Effector memory CD8-positive, alpha-beta T cell (primary cell): ENCODE data around the gene CACNA2D3.

Source experiments
- ATAC-seq: fragments of 150-1000 bp; cut with Tn5 transposase; replicated peaks from 2 replicates; pipeline ENCODE4 v1.10.0; 2021; ENCODE audit warnings: mild to moderate bottlenecking, moderate library complexity
- DNase-seq, 3 experiments: peaks; one replicate each; pipeline ENCODE4 v3.0.0; 2021
- H3K27ac Mint-ChIP-seq, 2 donors: one replicate each; pipeline ENCODE4 v1.8.0; 2022; ENCODE audit warnings: mild to moderate bottlenecking in 2 of 2, mixed read lengths in 2 of 2, moderate library complexity in 2 of 2
- H3K27me3 Mint-ChIP-seq, 2 donors: one replicate each; pipeline ENCODE4 v1.8.0; 2022; ENCODE audit warnings: mixed read lengths in 2 of 2
- H3K36me3 Mint-ChIP-seq: one replicate; pipeline ENCODE4 v1.8.0; 2022; ENCODE audit warnings: mild to moderate bottlenecking, moderate library complexity, mixed read lengths; ENCODE audit not compliant: insufficient read depth
- H3K4me1 Mint-ChIP-seq, 2 donors: one replicate each; pipeline ENCODE4 v1.8.0; 2022; ENCODE audit warnings: low read depth in 2 of 2, mixed read lengths in 2 of 2
- H3K4me3 Mint-ChIP-seq, 2 donors: one replicate each; pipeline ENCODE4 v1.8.0; 2022; ENCODE audit warnings: mild to moderate bottlenecking in 2 of 2, mixed read lengths in 2 of 2, moderate library complexity in 2 of 2
- H3K9me3 Mint-ChIP-seq, 2 donors: one replicate each; pipeline ENCODE4 v1.8.0; 2022; ENCODE audit warnings: mixed read lengths in 2 of 2

CACNA2D3 gene

DNA sequence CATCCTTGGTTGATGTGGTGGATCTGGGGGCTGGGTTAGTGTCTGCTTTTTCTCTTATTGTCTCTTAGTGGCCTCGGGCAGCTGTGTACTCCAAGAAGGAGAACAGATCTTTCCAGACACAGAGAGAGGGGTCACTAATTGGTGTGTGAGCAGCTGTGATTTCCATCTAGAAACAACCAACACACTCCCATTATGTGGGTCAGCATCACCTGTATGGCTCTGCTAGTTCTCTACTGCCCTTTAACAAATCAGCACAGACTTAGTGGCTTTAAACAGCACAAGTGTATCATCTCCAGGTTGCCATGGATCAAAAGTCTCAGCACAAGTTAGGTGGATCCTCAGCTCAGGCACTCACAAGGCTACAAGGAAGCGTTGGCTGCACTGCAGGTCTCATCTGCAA, 648.7 kb downstream of the CACNA2D3 start:
- DNase-seq: no peak
- ATAC-seq: no peak
- Mint-ChIP-seq H3K4me1 (no peaks in the 10 kb centered on the region), H3K4me3 (no peak overlapping the region), H3K27me3 (no peaks in the 10 kb centered on the region), H3K9me3 (peaks cover 2 to 7% of the 10 kb centered on the region in 2 donors), H3K36me3 (no peaks in the 10 kb centered on the region), H3K27ac (no peak overlapping the region)

DNA sequence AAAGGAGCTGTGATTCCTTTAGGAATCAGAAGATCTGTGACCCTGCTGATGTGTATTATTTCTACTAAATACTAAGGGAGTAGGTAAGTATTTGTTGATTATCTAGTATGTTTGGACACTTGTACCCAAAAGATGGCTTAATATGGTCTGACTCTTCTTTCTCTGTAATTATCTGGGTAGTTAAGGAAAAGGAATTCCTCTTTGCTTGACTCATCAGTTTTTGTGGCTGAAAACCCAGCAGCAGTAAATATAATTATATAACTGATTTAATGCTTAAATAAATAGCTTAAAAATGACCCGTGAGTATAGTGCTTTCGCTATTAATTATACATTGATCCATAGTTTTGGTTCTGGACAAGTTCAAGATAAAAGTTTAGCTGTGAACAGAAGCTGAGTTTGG, 649.7 kb downstream of the CACNA2D3 start:
- Mint-ChIP-seq H3K4me3 (no peak overlapping the region), H3K36me3 (no peaks in the 10 kb centered on the region), H3K27me3 (no peaks in the 10 kb centered on the region), H3K9me3 (peaks cover 4 to 17% of the 10 kb centered on the region in 2 donors), H3K27ac (no peak overlapping the region), H3K4me1 (peaks cover 0 to 3% of the 10 kb centered on the region in 2 donors)
- ATAC-seq: no peak
- DNase-seq: no peak

DNA sequence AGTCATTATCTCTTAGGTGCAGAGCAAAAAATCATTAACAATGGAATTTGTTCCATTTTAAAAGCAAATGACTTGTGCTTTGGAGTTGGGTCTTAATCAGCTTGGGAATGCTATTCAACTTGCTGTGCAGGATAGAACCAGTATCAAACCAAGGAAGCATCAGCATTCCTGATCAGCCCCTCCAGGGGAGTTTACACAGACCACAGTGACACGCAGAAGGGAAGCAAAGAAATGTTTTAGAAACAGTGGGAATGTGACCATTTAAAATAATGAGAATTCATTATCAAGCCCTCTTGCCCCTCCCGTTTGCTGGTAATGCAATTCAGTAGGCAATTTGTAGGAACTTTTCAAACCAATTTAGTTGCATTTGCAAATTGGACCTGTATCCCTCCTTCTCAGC, 650.4 kb downstream of the CACNA2D3 start:
- H3K4me3 Mint-ChIP-seq: no peak overlapping the region
- H3K36me3 Mint-ChIP-seq: no peaks in the 10 kb centered on the region
- H3K27me3 Mint-ChIP-seq: no peaks in the 10 kb centered on the region
- DNase-seq: no peak
- peaks cover 0 to 3% of the 10 kb centered on the region in 2 donors for H3K4me1 Mint-ChIP-seq
- no peak overlapping the region for H3K27ac Mint-ChIP-seq
- H3K9me3 Mint-ChIP-seq: peaks cover 4 to 17% of the 10 kb centered on the region in 2 donors
- ATAC-seq: no peak

DNA sequence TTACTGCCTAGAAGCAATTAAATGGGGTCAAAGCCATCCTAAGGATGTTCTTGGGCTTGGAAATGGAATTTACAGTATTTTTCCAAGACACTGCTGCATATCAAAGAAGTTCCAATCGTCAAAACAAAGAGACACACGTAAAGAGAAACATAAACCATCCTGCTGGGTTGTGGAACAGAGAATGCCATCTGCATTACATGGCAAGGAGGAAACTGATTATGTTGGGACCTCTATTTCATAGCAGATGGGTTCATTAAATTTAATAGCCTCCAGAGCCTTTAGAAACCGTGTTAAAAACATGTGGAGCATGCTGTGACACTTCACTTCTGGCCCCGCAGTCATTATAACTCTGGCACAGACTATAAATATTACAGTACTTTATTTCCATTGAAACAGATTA, 650.9 kb downstream of the CACNA2D3 start:
- ATAC-seq (no peak), DNase-seq (no peak)
- Mint-ChIP-seq H3K9me3 (peaks cover 4 to 17% of the 10 kb centered on the region in 2 donors), H3K36me3 (no peaks in the 10 kb centered on the region), H3K27me3 (no peaks in the 10 kb centered on the region), H3K27ac (no peak overlapping the region), H3K4me3 (no peak overlapping the region), H3K4me1 (peaks cover 0 to 3% of the 10 kb centered on the region in 2 donors)

DNA sequence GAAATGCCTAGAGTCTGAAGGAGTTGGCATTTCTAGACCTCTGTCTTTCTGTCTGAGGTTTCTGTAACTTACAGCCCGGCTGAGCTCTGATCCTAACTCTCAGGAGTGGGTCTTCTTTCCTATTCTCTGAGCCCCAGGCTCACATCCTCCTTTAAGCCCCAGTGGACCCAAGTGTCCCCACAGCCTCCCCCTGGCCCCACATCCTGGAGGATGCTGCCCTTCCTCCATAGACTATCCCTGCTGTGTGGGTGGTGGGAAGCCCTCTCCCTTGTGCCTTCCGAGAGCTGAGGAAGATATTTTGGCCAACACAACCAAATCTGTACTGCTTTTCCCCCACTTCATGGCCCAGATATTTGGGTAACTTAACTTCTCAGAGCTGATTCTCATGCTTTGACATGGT, 654.2 kb downstream of the CACNA2D3 start:
- Mint-ChIP-seq H3K4me3 (no peak overlapping the region), H3K4me1 (peaks cover 0 to 3% of the 10 kb centered on the region in 2 donors), H3K27me3 (no peaks in the 10 kb centered on the region)

DNA sequence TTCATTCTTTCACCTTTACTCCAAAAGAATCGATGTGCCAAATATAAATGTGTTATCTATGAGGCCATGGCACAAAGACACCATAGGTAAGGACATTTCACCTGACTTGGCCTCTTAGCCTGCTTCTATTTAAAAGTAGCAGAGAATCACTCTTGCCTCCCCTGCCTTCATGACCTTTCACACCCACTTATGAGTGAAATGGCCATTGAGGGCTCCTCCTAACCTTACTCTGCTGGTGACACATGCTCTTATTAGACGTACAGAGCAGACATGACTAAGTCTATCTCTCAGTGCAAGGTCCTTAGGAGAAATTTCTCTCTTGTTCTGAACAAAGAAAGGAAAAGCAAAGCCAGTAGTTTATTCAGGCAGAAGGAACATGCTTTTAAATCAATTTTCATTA, 654.8 kb downstream of the CACNA2D3 start:
- ATAC-seq (no peak), DNase-seq (no peak)
- Mint-ChIP-seq H3K9me3 (peaks cover 2 to 24% of the 10 kb centered on the region in 2 donors), H3K4me1 (peaks cover 0 to 3% of the 10 kb centered on the region in 2 donors), H3K27me3 (no peaks in the 10 kb centered on the region), H3K4me3 (no peak overlapping the region), H3K27ac (no peak overlapping the region), H3K36me3 (peaks cover 2% of the 10 kb centered on the region)

More for the DNA sequence above, 654.2 kb downstream of the CACNA2D3 start:
- Mint-ChIP-seq H3K27ac (no peak overlapping the region), H3K9me3 (peaks cover 2 to 24% of the 10 kb centered on the region in 2 donors), H3K36me3 (peaks cover 2% of the 10 kb centered on the region)
- ATAC-seq (no peak), DNase-seq (no peak)

DNA sequence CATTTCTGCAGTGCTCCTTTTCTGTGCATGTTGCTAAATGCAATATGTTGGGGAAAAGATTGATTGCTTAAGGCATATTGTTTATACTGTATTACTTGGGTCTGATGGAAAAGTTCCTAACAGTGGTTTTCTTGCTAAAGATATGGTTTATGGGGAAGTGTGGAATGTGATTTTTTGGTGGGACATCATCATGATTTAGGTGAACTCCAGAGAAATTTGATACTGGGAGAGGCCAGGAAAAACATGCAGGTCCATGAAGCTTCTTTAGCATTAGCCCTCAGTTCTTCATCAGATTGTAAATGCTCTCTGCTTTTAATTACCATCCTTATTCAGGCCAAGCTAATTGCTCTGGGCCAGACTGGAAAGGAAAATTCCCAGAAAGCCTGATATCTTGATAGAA, 658.0 kb downstream of the CACNA2D3 start:
- Mint-ChIP-seq H3K9me3 (peaks cover 2 to 24% of the 10 kb centered on the region in 2 donors), H3K27me3 (no peaks in the 10 kb centered on the region), H3K27ac (no peak overlapping the region), H3K4me3 (no peak overlapping the region), H3K36me3 (peaks cover 2% of the 10 kb centered on the region), H3K4me1 (peaks cover 0 to 3% of the 10 kb centered on the region in 2 donors)
- ATAC-seq: no peak
- no peak for DNase-seq

DNA sequence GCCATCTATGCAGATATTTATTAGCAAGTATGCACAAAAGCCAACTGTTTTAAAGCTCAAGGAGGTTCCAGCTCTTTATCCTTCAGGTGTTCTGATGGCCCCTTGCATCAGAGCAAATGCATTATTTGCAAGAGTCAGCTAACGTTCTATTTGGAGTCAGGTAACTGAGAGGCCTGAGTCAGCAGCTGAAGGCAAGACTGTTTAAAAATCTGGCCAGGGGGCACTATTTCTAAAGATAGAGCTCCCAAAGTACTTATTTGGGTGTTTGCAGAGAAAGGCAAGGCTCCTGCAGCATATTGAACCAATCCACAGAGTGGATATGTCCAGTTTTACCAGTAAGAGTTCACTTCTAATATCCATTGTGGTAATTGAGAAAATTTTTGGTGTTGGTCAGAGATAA, 659.4 kb downstream of the CACNA2D3 start:
- no peaks in the 10 kb centered on the region for H3K27me3 Mint-ChIP-seq
- H3K4me1 Mint-ChIP-seq: no peaks in the 10 kb centered on the region
- H3K27ac Mint-ChIP-seq: no peak overlapping the region
- DNase-seq (no peak), ATAC-seq (no peak)
- peaks cover 2% of the 10 kb centered on the region for H3K36me3 Mint-ChIP-seq
- H3K9me3 Mint-ChIP-seq: peaks cover 0 to 10% of the 10 kb centered on the region in 2 donors
- H3K4me3 Mint-ChIP-seq: no peak overlapping the region

DNA sequence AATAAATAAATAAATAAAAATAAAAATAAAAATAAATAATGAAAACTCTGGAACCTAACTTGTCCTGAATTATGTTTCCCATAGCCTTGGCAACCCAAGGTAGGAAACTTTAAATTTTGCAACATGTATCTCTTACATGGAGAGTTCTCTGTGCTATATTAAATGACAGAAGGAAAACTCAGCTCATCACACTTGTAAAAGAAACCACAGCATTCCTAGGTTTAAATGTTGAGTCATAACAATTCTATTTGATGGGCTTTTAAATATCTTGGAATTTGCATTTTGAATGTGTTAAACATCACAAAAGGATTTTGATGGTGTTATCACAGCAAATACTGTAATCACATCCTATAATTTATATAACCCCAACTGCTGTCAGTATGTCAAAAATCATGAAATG, 661.3 kb downstream of the CACNA2D3 start:
- ATAC-seq (no peak), DNase-seq (no peak)
- Mint-ChIP-seq H3K36me3 (peaks cover 2% of the 10 kb centered on the region), H3K27ac (no peak overlapping the region), H3K27me3 (no peaks in the 10 kb centered on the region), H3K4me1 (no peaks in the 10 kb centered on the region), H3K9me3 (peaks cover 0 to 7% of the 10 kb centered on the region in 2 donors), H3K4me3 (no peak overlapping the region)

DNA sequence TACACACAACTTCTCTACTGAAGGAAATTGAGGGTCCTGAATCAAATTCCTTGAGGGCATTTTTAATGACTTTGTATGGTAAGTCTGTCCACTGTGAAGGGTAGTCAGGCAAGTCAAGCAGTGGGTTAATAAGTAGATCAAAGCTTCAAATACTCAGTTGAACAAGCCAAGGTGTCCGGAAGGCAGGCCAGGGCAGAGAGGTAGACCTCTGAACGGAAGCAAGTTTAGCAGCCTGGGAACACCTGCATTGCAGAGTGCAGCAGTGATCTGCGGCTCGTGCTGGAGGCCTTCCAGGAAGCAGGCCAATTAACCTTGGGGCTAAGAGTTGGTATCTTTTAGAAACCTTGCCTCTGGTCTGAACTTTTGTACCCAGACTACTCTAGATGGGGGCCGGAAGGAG, 661.7 kb downstream of the CACNA2D3 start:
- Mint-ChIP-seq H3K36me3 (peaks cover 2% of the 10 kb centered on the region), H3K9me3 (peaks cover 0 to 7% of the 10 kb centered on the region in 2 donors), H3K27ac (no peak overlapping the region), H3K4me1 (no peaks in the 10 kb centered on the region), H3K27me3 (no peaks in the 10 kb centered on the region), H3K4me3 (no peak overlapping the region)
- no peak for DNase-seq
- no peak for ATAC-seq

DNA sequence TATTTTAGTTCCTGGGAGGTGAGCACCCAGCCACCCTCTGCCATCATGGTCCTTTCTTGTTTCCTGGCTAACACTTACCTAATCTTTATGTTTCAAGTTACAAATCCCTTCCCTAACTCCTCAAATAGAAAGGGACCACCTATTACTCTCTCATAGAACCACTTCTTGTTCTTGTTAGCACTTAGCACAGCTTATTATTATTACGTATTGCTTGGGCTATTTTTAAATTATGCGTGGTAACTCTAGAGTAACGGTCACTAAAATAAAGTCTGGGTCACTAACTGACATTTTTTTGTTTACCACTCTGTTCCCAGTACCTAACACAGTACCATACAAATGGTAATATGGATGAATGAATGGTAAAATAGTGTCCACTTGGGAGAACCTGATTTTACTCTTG, 663.6 kb downstream of the CACNA2D3 start:
- Mint-ChIP-seq H3K4me1 (no peaks in the 10 kb centered on the region), H3K9me3 (no peaks in the 10 kb centered on the region), H3K4me3 (no peak overlapping the region), H3K36me3 (no peaks in the 10 kb centered on the region), H3K27ac (no peak overlapping the region), H3K27me3 (no peaks in the 10 kb centered on the region)
- no peak for DNase-seq
- ATAC-seq: no peak

DNA sequence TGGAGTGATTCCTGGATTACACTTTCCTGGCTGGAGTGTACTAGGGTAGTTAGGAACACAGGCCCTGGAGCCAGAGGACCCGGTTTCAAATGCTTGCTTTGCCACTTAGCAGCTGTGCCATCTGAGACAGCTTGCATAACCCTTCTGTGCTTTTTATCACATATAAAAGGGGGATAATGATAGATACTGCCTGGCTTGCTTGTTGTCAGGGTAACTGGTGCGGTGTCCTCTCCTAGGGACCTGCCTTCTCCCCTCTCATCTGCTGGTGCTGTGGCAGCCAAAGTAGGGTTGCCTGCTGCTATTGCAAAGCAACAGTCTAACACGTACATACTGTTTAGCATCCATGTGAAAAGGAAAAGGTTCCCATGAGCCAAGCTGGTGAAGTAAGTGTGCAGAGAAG, 667.7 kb downstream of the CACNA2D3 start:
- Mint-ChIP-seq H3K36me3 (no peaks in the 10 kb centered on the region), H3K27me3 (no peaks in the 10 kb centered on the region), H3K4me3 (no peak overlapping the region), H3K9me3 (no peaks in the 10 kb centered on the region), H3K4me1 (no peaks in the 10 kb centered on the region), H3K27ac (no peak overlapping the region)
- DNase-seq: no peak
- no peak for ATAC-seq

DNA sequence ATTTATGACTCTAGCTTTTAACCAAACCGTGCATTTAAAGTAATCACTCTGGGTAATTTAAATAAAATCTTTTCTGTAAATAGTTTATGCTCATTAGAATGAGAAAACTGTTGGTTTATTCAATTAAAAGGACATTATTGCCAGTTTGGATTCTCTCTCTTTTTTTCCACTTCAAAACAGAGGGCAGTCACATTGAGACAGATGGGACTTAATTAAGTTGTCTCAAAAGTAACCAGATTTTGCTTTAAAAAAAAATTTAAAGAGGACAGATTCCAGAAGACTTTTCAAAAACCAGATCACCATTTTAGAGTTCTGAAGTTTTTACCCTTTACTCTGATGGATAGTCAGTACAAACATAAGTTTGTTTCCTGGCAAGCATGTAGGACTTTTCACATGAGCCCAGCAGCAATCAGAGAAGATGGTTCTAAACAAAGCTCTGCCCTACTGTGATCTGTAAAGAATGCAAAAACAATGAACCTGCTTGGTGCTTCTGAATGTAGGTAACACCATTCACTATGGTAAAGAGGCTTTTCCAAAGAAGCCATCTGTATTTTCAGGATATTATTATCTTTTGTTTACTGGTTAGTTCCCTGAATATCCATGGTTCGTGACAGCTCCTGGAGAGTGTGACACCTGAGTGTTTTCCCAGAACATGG, 669.3 kb downstream of the CACNA2D3 start:
- no peaks in the 10 kb centered on the region for H3K4me1 Mint-ChIP-seq
- no peaks in the 10 kb centered on the region for H3K36me3 Mint-ChIP-seq
- DNase-seq: no peak
- H3K9me3 Mint-ChIP-seq: no peaks in the 10 kb centered on the region
- H3K27me3 Mint-ChIP-seq: no peaks in the 10 kb centered on the region
- H3K27ac Mint-ChIP-seq: no peak overlapping the region
- no peak for ATAC-seq
- H3K4me3 Mint-ChIP-seq: no peak overlapping the region

DNA sequence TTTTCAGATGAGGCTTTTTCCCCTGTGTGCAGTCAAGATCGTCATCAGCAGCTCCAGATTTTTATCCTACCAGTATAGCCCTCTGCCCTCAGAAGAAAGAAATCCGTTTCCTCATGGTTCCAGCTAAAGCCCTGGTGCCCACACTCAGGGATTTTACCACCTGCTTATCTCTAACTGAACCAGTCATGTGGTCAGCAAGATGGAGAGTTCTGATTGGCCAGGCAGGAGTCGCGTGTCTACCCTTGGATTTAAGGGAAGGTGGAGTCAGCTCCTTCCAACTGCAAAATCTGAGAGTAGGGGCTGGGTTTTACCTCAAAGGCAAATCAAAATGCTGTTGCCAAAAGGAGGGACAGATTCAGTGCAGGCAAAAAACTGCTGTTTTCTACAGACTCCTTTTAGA, 670.2 kb downstream of the CACNA2D3 start:
- Mint-ChIP-seq H3K9me3 (no peaks in the 10 kb centered on the region), H3K4me1 (no peaks in the 10 kb centered on the region), H3K27ac (no peak overlapping the region), H3K36me3 (no peaks in the 10 kb centered on the region), H3K4me3 (no peak overlapping the region), H3K27me3 (no peaks in the 10 kb centered on the region)
- no peak for DNase-seq
- no peak for ATAC-seq

DNA sequence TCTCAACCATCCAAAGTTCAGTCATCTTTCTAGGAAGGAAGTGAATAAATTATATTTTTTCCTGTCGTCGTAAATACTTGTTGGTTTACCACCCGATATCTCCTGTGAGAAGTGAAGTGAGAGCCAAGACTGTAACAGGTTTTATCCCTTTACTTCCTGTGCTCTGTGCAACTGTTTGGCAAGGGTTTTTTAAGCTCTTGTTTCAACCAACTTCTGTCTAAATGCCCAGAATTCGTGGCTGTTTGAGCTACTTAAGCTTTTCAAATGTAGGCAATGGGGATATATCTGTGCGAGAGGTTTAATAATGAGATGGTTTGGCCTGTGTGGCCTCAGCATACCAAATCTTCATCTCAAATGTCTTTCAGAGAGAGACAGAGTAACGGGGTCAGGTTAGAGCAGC, 670.8 kb downstream of the CACNA2D3 start:
- H3K4me3 Mint-ChIP-seq: no peak overlapping the region
- no peaks in the 10 kb centered on the region for H3K9me3 Mint-ChIP-seq
- H3K4me1 Mint-ChIP-seq: no peaks in the 10 kb centered on the region
- H3K27me3 Mint-ChIP-seq: no peaks in the 10 kb centered on the region
- no peak for ATAC-seq
- no peaks in the 10 kb centered on the region for H3K36me3 Mint-ChIP-seq
- no peak overlapping the region for H3K27ac Mint-ChIP-seq
- DNase-seq: no peak
